Stimulated activated CD4-positive, alpha-beta T cell treated with anti-CD3 and anti-CD28 coated beads, Interleukin-12 subunit alpha, Interleukin-12 subunit beta, amount 100 ng/mL, for 48 hours (primary cell): ENCODE data around the gene TCF23.
"Not testable (repeated sequence)": the region's sequence is repeated elsewhere in the genome, so short reads cannot be mapped to it uniquely, and the experiment has no call there.

Source experiments
- DNase-seq, 3 donors: peaks; one replicate each; pipeline ENCODE4 v3.0.0-alpha.2; 2020; ENCODE audit warnings: low read depth in 2 of 3, low spot score in 1 of 3

TCF23 gene

DNA sequence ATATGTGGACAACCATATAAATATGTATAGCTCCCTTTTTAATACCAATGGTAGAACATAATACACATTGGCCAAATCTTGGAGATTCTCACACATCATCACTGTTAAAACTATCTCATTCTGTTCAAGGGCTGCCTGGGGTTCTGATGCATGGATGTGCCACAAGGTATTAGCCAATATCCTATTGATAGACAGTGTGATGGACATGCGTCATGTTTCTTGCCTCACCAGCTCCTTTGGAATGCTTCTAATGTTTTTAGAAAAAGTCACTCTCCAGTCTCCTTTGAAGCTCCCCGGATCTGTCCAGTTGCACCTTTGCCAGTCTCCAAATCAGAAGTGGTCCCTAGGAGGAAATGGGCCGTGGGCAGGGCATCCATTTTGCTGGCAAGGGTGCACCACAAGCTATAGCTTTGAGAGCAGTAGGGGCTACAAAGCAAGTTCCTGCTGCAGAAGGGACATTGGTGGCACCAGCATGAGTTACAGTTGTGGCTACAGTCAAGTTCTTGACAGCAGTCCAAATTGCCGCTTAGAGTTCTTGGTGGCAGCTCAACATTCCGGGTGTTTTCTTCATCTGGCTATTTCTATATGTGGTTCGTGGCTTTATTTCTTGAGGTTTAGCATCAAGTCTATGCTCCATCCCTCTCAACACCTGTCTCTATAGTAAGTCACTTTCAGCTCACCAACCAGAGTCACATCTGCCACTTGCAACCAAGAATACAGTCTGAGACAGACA, 38.0 kb downstream of the TCF23 start:
- DNase-seq: no peak

DNA sequence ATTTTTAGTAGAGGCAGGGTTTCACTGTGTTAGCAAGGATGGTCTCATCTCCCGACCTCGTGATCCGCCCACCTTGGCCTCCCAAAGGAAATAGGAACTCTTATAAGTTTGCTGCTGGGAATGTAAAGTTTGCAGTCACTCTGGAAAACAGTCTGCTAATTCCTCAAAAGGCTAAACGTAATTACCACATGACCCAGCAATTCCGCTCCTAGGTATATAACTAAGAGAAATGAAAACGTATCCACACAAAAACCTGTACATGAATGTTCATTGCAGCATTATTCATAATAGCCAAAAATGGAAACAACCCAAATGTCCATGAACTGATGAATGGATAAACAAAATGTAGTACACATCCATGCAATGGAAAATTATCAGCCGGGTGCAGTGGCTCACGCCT, 41.2 kb downstream of the TCF23 start:
- DNase-seq: no peak

DNA sequence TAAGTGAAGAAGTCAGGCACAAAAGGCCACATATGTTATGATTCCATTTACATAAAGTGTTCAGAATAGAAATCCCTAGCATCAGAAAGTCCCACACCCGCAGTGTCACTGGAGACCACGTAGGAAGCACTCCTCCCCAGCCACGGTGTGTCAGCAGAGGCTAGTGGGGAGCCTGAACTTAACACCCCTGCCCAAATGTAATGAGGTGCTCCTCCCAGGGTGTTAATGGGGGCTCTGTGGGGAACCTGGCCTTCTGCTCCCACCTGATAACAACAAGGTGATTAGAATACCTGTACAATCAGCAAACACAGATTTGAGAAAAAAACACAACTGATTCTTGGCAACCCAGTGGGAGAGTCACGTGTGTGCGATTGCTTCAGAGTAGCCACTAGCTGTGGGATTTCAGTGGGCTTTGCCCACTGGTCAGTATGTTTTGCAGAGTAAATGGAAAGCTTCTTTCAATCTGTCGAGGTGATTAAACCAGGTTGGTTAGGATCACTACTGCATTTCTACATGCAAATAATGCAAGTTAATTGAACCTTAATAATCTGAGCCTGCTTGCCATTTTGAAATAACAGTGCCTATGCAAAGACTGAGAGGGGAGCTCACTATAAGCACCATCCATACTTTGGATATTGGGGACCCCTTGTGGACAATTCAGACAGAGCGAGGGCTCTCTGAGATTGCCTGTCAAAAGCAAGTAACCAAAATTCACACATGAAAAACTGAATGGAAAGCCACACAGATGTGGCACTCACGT, 42.4 kb downstream of the TCF23 start:
- peak in 1 of 3 donors; percentile 20 for DNase-seq

DNA sequence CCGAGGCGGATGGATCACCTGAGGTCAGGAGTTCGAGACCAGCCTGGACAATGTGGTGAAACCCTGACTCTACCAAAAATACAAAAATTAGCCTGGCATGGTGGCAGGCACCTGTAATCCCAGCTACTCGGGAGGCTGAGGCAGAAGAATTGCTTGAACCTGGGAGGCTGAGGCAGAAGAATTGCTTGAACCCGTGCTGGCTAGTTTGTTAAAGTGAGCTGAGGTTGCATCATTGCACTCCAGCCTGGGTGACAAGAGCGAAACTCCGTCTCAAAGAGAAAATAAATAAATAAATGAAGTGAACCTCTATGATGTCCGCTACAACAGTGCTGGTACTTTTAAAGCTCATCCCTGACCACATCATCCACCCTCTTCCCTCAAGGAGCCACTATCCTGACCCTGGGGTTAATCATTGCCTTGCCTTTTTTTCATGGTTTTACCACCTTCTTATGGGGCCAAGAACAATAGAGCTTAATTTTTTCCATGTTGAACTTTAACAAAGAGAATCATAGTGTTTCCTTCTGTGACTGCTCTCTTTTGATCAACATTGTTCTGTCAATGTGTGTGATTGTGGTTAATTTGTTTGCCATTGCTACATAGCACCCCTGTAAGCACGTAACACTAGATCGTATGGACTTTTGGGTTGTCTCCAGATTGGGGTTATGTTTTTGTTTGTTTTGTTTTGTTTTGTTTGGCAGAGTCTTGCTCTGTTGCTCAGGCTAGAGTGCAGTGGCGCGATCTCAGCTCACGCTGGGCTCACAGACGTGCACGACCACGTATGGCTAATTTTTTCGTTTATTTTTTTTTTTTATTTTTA, 45.9 kb downstream of the TCF23 start:
- DNase-seq: no peak

DNA sequence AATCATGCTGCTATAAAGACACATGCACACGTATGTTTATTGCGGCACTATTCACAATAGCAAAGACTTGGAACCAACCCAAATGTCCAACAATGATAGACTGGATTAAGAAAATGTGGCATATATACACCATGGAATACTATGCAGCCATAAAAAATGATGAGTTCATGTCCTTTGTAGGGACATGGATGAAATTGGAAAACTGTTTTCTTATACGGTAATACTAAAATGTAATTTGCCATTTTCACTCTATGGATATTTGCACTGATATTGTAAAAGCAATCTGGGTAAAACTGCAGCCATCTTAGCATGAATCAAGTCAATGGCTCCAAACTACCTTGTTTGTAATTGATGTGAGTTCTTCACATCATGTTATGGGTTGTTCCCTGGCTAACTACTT, 47.0 kb downstream of the TCF23 start:
- not testable (repeated sequence) for DNase-seq

DNA sequence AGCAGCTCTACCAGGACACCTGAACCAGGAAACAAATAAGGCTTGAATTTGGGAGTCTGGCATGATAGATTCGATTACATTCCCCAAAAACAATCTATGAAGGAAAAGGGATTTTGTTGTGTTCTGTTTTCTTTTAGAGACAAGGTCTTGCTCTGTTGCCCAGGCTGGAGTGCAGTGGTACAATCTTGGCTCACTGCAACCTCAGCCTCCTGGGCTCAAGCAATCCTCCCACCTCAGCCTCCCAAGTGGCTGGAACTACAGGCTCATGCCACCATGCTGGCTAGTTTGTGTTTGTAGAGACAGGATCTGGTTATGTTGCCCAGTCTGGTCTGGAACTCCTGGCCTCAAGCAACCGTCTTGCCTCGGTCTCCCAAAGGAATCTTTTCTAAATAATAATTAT, 49.3 kb downstream of the TCF23 start:
- DNase-seq: not testable (repeated sequence)

DNA sequence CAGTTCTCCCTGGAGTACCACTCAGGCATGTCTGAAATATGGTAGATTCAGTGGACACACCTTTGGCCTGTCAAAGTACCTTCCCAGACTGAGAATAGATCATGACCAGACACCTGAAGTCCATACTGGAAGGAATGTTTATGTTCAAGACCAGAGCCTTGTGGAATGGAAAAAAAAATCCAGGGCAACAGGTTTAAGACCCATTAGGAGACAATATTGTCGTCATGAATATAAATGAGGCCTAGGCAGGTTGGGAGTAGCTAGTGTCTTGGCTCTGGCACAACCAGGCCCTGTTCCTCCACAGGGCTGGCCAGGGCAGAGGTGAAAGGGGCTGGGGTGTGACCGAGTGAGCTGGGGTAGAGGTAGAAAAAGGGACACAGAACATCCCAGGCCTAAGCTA, 49.8 kb downstream of the TCF23 start:
- DNase-seq: no peak

DNA sequence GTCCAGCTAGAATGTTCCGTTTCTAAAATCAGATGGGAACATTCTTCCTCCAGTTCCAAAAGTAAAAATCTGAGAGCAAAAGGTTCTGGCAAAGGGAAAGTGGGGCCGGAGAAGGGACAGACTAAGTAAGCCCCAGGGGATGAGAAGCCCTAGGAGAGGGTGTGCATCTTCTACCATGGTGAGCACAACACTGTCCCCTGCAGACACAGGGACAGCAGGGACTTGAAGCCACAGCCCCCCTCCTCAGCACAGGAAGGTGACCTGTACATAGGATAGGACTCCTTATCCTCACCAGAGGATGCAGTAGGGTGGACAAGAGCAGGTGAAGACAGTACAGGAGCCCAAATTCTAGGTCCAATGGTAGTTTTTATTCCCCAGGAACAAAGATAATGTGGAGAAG, 50.4 kb downstream of the TCF23 start:
- no peak for DNase-seq

DNA sequence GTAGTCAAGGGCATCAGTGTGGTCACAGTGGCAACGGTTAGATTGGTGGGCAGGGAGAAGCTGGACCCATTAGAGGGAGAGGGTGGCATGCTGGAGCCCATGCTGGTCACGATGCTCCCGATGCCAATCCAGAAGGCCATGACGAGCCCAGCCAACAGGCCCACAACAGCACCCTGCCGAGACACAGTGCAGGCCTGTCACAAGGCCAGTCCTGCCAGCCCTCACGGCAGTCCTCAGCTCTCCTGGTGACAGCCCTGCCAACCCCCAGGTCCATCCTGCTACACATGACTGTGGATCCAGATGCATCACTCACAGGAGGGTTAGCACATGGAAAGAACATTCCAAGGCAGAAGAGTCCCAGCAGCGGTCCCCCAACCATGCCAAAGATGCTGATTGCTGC, 52.9 kb downstream of the TCF23 start:
- DNase-seq: no peak

DNA sequence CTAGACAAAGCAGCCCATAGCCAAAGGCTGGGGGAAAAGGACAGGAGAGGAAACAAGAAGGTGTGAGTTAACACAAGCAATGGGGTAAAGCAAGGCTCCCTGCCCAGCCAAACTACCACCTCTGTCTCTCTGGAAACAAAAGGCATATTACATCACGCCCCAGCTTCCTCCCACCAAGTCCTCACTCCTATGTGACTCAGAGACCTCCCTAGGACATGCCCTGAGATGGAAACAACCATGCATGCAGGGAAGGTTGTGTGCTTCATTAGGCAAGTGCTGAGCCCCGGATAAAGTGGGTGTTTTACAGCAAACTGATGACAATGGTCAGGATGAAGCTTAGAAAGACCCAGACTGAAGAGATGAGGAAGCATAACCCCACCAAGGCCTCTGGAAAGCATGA, 54.0 kb downstream of the TCF23 start:
- no peak for DNase-seq

DNA sequence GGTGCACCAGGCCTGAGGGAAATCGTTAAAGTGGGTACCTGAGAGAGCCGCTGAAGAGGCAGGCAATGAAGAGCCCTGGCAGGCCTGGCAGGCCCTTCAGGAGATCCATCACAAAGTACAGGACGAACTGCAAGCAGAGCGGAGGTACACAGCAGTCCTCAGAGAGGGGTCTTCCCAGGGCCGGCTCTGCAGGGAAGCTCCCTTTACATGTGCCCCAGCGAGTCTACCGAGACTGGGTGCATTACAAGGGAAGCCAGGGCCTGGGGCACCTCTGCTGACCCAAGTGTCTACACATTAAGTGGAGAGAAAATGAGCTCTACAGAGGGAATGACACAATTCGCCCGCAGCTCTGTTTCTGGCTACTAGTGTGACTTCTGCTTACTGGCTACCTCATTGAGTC, 54.9 kb downstream of the TCF23 start:
- DNase-seq: no peak

DNA sequence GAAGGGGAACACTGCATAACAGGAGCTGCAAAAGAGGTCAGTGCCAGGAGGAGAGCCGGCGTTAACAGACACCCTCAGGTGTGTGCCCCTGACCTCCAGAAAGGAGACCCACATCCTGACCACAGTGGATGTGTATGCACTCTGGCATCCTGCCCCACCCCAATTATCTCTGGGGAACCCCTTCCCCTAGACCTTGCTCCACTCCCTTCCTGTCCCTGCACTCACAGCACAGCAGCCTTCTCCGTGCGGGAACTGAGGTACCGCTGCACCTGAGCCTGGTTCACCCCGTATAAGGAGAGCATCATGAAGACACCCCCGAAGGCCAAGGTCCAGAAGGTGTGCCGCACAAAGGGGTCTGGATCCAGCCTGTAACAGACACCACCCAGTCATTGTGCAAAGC, 55.8 kb downstream of the TCF23 start:
- no peak for DNase-seq

DNA sequence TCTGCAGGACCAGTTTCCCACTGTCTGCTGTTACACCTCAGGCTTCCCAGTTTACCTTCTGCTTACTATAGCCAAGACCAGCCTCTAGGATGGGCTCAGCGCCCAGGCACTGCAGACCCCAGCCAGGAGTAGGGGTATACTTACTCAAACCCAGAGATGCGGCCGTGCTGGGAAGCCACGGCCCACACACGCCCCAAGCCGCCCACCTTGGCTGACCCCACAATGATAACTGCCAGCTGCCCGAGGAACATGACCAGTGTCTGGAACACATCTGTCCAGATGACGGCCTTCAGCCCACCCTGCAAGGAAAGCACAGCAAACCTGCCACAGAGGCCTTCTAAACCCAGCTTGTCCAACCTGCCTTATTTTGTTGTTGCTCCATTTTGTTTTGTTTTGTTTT, 56.4 kb downstream of the TCF23 start:
- DNase-seq: no peak

DNA sequence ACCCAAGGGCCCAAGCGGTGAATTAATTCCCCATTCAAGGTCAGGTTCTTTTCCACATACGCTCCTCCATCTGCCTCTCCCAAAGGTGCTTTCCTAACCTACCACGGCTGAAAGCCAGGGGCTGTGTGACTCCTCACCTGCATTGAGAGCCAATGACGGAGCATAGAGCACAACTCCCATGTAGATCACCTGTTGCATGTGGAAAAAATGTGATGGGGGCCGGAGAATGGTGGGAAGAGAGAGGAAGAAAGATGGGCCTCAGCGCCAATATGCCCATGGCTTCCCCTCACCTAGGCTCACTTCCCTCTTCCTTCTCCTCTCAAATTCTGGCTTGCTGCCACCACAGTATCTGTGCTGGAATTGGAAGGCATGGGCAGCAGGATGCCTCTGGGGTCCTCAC, 57.5 kb downstream of the TCF23 start:
- DNase-seq: no peak
